ENCODE results near the gene RASA3. TPM values are rescaled to one million over a fixed set of nuclear protein-coding genes. Genes with fewer than 3 reads are reported as not detected.

Gene RASA3
- total RNA-seq, 1 donor from 2014 or later, result 2.6 TPM

GRCh38 chr13:113935001-113935844 is 197.2 kb downstream of the RASA3 start:
- Histone ChIP-seq H3K27me3 (ENCODE audit: control insufficient read depth, insufficient read depth, low read length) (peaks cover 3% of the 10 kb centered on the region), H3K4me3 (ENCODE audit: low read depth, low read length) (no peak overlapping the region), H3K36me3 (ENCODE audit: control insufficient read depth, insufficient read depth, low read length) (no peaks in the 10 kb centered on the region)
- DNase-seq (ENCODE audit: low read depth), result no peak
- no peak for FAIRE-seq
- TF ChIP-seq, protein P1, sequence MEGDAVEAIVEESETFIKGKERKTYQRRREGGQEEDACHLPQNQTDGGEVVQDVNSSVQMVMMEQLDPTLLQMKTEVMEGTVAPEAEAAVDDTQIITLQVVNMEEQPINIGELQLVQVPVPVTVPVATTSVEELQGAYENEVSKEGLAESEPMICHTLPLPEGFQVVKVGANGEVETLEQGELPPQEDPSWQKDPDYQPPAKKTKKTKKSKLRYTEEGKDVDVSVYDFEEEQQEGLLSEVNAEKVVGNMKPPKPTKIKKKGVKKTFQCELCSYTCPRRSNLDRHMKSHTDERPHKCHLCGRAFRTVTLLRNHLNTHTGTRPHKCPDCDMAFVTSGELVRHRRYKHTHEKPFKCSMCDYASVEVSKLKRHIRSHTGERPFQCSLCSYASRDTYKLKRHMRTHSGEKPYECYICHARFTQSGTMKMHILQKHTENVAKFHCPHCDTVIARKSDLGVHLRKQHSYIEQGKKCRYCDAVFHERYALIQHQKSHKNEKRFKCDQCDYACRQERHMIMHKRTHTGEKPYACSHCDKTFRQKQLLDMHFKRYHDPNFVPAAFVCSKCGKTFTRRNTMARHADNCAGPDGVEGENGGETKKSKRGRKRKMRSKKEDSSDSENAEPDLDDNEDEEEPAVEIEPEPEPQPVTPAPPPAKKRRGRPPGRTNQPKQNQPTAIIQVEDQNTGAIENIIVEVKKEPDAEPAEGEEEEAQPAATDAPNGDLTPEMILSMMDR (IDR thresholded peaks at IDR 0.05; ENCODE audit: insufficient read depth, low read length, severe bottlenecking), result no peak

- Histone ChIP-seq H3K27me3 (ENCODE audit: control insufficient read depth, insufficient read depth, low read length) (peaks cover 3% of the 10 kb centered on the region), H3K4me3 (ENCODE audit: low read depth, low read length) (no peak overlapping the region), H3K36me3 (ENCODE audit: control insufficient read depth, insufficient read depth, low read length) (no peaks in the 10 kb centered on the region)
- TF ChIP-seq, protein P1 (IDR thresholded peaks at IDR 0.05; ENCODE audit: insufficient read depth, low read length, severe bottlenecking), result no peak
- FAIRE-seq (no peak), DNase-seq (ENCODE audit: low read depth) (no peak)
These were observed 197.8 kb downstream of the RASA3 start for GRCh38 chr13:113934576-113934975.

DNA sequence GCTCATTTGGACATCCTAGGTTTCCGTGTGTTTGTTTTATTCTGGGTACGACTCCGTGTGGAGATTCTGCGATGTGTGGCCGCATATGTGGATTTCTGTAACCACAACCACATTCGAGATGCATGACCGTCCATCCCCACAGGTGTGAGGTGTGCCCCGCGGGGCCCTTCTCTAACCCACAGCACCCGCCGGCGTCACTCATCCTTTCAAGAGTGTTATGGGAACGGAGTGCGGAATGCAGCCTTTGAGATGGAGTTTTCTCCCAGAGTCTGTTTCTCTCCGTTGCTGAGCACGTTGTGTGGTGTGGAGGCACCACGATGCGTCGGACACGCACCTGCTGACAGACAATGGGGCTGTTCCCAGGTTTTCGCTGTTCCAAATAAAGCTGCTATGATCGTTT is 198.5 kb downstream of the RASA3 start:
- Histone ChIP-seq H3K4me3 (ENCODE audit: low read depth, low read length) (no peak overlapping the region), H3K27me3 (ENCODE audit: control insufficient read depth, insufficient read depth, low read length) (peaks cover 2% of the 10 kb centered on the region), H3K36me3 (ENCODE audit: control insufficient read depth, insufficient read depth, low read length) (no peaks in the 10 kb centered on the region)
- FAIRE-seq (no peak), DNase-seq (ENCODE audit: low read depth) (no peak)
- TF ChIP-seq, protein P1 (IDR thresholded peaks at IDR 0.05; ENCODE audit: insufficient read depth, low read length, severe bottlenecking), result no peak

DNA sequence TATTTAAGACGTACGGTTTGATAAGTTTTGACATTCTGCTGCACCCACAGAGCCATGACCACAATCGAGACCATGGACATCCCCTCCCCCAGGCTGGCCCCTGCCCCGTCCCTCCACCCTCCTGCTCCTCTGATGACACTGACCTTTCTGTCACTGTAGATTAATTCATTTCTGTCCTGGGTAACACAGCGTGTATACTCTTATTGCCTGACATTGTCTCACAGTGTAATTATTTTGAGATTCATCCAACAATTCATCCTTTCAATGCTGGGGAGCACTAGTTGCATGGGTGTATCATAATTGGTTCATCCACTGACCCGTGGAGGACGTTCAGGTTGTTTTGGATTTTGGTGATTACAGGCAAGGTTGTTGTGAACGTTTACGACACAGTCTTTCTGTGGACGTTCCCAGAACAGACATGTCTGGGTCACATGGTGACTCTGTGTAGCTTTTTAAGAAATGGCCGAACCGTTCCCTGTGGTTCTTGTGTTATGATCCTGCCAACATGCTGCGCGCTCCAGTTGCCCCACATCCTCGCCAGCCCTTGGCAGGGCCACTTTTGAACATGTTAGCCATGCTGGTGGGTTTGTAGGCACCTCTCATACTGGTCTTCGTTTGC is 200.5 kb downstream of the RASA3 start:
- no peak for FAIRE-seq
- TF ChIP-seq, protein P1 (IDR thresholded peaks at IDR 0.05; ENCODE audit: insufficient read depth, low read length, severe bottlenecking), result no peak
- DNase-seq (ENCODE audit: low read depth), result no peak
- no peaks in the 10 kb centered on the region for H3K36me3 ChIP-seq (ENCODE audit: control insufficient read depth, insufficient read depth, low read length)
- no peak overlapping the region for H3K4me3 ChIP-seq (ENCODE audit: low read depth, low read length)
- no peaks in the 10 kb centered on the region for H3K27me3 ChIP-seq (ENCODE audit: control insufficient read depth, insufficient read depth, low read length)

DNA sequence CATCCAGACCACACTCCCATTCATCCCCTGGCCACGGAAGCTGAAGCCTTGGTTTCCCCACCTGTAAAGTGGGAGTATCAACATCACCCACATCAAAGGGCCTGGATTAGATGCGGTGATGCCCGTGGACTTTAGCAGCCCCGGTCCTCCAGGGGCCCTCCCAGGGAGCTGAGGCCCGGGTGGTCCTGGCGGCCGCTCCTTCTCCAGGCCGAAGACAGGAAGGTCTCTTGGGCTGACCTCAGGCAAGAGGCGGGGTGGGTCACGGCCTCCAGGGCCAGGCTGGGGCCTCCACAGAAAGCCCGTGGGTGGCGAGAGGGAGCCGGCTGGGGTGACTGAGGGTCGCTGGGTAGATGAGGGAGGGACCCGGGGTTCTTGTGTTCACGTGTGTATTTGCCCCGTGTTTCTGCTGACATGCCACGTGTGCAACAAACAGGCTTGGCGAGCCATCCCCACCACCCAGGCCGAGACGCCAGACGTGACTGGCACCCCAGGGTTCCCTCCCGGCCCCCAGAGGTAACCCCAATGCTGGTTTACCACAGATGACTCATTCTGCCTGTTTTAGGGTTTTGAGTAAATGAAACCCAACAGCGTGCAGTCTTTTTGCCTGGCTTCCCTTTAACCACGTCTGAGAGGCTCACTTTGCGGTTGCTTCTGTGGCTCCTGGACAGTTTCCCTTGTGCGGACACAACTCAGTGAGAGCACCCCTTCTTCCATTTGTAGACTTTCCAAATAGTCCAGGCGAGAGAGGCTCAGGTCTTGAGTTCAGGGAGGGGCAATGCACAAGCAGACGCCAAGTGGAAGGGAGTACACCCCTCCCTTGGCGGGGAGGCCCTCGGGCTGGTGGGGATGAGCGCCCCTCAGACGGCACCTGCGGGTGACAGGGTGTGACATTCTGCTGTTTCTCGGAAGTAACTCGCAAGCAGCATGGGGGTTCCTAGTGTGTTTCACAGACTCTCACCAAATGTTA is 201.5 kb downstream of the RASA3 start:
- FAIRE-seq (no peak), DNase-seq (ENCODE audit: low read depth) (no peak)
- Histone ChIP-seq H3K27me3 (ENCODE audit: control insufficient read depth, insufficient read depth, low read length) (no peaks in the 10 kb centered on the region), H3K36me3 (ENCODE audit: control insufficient read depth, insufficient read depth, low read length) (no peaks in the 10 kb centered on the region), H3K4me3 (ENCODE audit: low read depth, low read length) (no peak overlapping the region)
- TF ChIP-seq, protein P1 (IDR thresholded peaks at IDR 0.05; ENCODE audit: insufficient read depth, low read length, severe bottlenecking), result no peak

All from bronchial epithelial cell (primary cell).